Measurements from ENCODE around the gene TSC22D2.

Gene TSC22D2

GRCh38 chr3:150453353-150453752 lies 45.3 kb downstream of the TSC22D2 start:
- no peak overlapping the region for H3K4me3 ChIP-seq (ENCODE audit: low read depth, low read length)
- TF ChIP-seq CTCF (IDR thresholded peaks at IDR 0.05; ENCODE audit: insufficient read depth, low read depth, low read length, missing control alignments), result no peak
- DNase-seq (ENCODE audit: low read depth), result no peak

- no peak overlapping the region for H3K4me3 ChIP-seq (ENCODE audit: low read depth, low read length)
- DNase-seq (ENCODE audit: low read depth), result no peak
- TF ChIP-seq CTCF (IDR thresholded peaks at IDR 0.05; ENCODE audit: insufficient read depth, low read depth, low read length, missing control alignments), result no peak
Observed at GRCh38 chr3:150454085-150454484, 46.0 kb downstream of the TSC22D2 start.

- H3K4me3 ChIP-seq (ENCODE audit: low read depth, low read length), result no peak overlapping the region
- TF ChIP-seq CTCF (IDR thresholded peaks at IDR 0.05; ENCODE audit: insufficient read depth, low read depth, low read length, missing control alignments), result no peak
- DNase-seq (ENCODE audit: low read depth), result no peak
Observed at GRCh38 chr3:150454622-150455021, 46.5 kb downstream of the TSC22D2 start.

GRCh38 chr3:150455341-150455740 lies 47.2 kb downstream of the TSC22D2 start:
- no peak for TF ChIP-seq CTCF (IDR thresholded peaks at IDR 0.05; ENCODE audit: insufficient read depth, low read depth, low read length, missing control alignments)
- no peak for DNase-seq (ENCODE audit: low read depth)

GRCh38 chr3:150458001-150458400 lies 49.9 kb downstream of the TSC22D2 start:
- no peak for DNase-seq (ENCODE audit: low read depth)
- H3K4me3 ChIP-seq (ENCODE audit: low read depth, low read length), result no peak overlapping the region
- TF ChIP-seq CTCF (IDR thresholded peaks at IDR 0.05; ENCODE audit: insufficient read depth, low read depth, low read length, missing control alignments), result no peak

More at GRCh38 chr3:150455341-150455740, 47.2 kb downstream of the TSC22D2 start:
- no peak overlapping the region for H3K4me3 ChIP-seq (ENCODE audit: low read depth, low read length)

GRCh38 chr3:150460484-150460883 lies 52.4 kb downstream of the TSC22D2 start:
- no peak overlapping the region for H3K4me3 ChIP-seq (ENCODE audit: low read depth, low read length)
- no peak for TF ChIP-seq CTCF (IDR thresholded peaks at IDR 0.05; ENCODE audit: insufficient read depth, low read depth, low read length, missing control alignments)
- DNase-seq (ENCODE audit: low read depth), result no peak

- TF ChIP-seq CTCF (IDR thresholded peaks at IDR 0.05; ENCODE audit: insufficient read depth, low read depth, low read length, missing control alignments), result no peak
- H3K4me3 ChIP-seq (ENCODE audit: low read depth, low read length), result no peak overlapping the region
- no peak for DNase-seq (ENCODE audit: low read depth)
Observed at GRCh38 chr3:150461399-150461798, 53.3 kb downstream of the TSC22D2 start.

Data from GM12865 (cell line).